Activated CD4-positive, CD25-positive, alpha-beta regulatory T cell treated with anti-CD3 and anti-CD28 coated beads, Interleukin-2, amount 50 U/mL, for 24 hours (primary cell): Measurements from ENCODE around the gene TIAM2.
"Not testable (repeated sequence)": the region's sequence is repeated elsewhere in the genome, so short reads cannot be mapped to it uniquely, and the experiment has no call there.

ENCODE experiments used
- ATAC-seq, 2 donors: fragments of 150-1000 bp; cut with Tn5 transposase; one replicate each; pipeline ENCODE4 v1.10.0; 2021; ENCODE audit warnings: mild to moderate bottlenecking in 1 of 2, moderate library complexity in 1 of 2

Gene TIAM2

GRCh38 chr6:155207223-155207622 lies 212.1 kb downstream of the TIAM2 start:
- no peak for ATAC-seq

GRCh38 chr6:155212106-155212505 lies 217.0 kb downstream of the TIAM2 start:
- ATAC-seq: no peak

DNA sequence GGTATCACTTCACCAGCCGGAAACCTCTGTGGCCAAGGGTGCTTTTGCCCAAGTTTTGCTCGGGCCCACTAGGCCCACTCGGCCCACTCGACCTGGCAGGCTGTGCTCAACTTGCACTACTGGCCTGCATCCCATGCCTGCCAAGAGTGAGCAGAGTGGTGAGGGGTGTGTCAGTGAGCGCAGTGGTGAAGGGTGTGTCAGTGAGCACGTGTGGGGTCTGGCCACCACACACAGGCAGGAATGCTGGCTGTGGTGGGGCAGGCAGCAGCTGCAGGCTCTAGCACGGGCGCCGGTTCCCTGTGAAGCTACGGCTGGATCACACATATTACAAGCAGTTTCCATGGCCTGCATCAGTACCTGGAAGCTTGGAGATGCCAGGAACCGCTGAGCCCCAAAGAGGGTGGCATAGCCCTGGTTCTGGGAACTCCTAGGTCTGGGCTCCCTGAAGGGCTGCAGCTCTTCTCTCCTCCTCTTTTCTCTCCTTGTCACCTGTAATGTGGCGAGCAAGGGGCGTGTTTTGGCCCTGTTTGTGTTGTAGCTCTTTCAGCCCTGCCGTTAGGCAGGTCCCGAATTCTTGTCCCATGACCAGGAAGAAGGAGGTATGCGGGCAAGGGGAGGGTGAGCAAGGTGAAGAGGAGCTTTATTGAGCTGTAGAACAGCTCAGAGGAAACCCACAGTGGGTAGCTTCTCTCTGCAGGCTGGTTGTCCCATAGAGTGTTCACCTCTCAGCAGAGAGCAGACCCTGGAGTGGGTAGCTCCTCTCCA lies 217.7 kb downstream of the TIAM2 start:
- ATAC-seq: no peak

DNA sequence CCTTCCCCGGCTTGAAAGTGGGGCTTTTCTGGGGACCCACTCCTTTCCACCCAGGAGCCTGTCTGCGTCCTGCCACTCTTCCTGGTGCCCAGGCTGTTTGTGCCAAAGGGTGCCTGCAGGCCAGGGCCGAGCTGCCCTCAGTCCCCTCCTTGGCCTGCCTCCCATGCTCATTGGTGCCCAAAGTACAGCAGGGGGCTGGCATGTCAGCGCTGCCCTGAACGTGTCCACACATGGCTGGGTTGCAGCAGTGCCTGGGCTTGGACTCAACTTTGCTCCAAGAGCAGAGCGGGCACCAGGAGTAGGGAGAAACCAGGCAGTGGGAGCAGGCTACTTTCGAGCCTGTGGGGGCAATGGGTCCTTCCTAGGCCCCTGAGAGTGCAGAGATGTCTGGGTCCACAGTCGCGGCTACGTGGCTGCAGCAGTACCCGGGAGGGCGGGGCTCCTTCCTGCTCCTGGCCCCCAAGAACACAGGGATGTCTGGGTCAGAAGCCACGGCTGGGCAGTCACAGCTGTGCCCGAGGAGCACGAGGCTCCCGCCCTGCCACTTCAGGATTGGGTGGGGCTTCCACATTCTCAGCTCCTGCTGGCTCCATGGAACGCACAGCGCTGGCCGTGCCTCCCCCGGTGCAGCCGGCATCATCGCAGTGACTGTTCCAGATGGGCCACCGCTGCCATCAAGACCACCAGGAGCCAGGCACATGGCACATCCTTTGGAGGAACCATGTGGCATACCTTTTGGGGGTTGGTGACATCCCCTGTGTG lies 218.7 kb downstream of the TIAM2 start:
- peak in 1 of 2 donors; percentile 21 for ATAC-seq

DNA sequence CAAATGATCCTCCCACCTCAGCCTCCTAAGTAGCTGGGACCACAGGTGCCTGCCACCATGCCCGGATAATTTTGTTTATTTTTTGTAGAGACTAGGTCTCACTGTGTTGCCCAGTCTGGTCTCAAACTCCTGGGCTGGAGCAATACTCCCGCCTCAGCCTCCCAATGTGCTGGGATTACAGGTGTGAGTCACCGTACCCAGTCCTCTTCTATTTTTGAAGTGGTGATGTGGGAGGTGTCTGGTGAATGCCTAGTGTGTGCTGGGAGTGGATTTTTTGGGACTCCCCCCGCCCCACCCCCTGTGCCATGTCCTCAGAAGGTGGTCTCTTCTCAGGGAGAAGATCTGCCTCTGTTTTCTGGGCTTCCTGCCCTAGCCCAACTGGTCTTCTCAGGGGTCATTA lies 220.8 kb downstream of the TIAM2 start:
- no peak for ATAC-seq

- no peak for ATAC-seq
These were observed 221.4 kb downstream of the TIAM2 start for GRCh38 chr6:155216312-155217046.

DNA sequence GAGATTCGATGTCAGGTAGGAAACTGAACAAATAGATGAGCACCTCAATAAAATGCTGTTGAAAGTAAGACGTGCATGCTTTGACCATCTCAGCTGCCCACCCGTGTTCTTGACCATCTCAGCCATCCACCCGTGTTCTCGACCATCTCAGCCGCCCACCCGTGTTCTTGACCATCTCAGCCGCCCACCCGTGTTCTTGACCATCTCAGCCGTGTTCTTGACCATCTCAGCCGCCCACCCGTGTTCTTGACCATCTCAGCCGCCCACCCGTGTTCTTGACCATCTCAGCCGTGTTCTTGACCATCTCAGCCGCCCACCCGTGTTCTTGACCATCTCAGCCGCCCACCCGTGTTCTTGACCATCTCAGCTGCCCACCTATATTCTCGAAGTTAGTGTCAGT lies 223.6 kb downstream of the TIAM2 start:
- not testable (repeated sequence) for ATAC-seq

DNA sequence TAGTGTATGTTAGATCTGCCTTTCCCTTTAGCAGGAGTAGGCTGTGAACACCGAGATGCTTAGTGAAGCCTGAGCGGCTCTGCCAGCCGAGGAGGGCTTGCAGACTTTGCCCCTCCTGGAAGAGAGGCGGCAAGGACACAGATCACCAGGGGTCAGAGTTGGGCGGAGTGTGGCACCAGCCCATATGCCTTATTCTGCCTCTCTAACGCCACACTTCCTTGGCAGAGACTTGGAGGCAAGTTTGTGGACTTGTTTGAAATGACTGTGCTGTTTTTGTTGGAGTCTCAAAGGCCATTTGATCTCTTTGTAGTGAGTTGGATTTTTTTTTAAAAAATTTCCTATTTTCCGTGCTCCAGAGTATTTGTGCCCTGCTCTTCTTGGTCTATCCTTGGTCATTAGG lies 224.2 kb downstream of the TIAM2 start:
- ATAC-seq: no peak

DNA sequence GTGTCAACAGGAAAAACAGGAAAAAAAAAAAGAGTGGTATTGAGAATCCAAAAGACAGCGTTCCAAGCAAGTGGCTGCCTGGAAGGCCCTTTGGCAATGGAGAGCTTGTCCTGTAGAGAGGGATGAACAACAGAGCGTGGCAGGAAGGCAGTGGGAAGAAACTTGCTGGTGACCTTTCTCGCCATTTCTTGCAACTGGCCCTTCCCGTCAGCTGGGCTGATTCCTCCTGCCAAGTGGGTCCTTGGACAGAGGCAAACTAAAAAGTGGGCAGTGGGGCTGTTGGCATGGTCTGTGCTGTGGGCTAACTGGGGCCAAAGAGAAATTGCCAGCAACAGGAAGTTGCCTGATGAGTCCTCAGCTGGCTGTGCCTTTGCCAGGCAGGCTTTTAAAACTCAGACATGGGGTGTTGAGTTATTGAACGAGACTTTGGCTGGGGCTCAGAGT lies 224.8 kb downstream of the TIAM2 start:
- no peak for ATAC-seq

DNA sequence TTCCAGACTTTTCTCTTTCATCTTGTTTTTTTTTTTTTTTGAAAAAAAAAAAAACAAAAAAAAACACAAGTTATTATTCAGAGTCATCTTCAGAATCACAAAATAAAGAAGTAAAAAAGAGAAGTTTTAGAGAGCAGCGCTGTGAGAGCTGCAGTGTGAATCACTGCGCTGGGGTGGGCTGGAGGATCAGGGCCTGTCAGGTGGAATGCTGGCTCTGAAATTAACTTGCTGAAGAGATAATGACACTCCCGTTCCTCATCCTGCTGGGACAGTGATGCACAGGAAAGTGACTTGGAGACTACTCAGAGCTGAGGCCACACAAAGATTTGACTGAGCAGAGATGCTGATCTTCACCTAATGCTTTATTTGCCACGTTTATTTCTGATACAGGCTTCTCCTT lies 226.0 kb downstream of the TIAM2 start:
- ATAC-seq: no peak

DNA sequence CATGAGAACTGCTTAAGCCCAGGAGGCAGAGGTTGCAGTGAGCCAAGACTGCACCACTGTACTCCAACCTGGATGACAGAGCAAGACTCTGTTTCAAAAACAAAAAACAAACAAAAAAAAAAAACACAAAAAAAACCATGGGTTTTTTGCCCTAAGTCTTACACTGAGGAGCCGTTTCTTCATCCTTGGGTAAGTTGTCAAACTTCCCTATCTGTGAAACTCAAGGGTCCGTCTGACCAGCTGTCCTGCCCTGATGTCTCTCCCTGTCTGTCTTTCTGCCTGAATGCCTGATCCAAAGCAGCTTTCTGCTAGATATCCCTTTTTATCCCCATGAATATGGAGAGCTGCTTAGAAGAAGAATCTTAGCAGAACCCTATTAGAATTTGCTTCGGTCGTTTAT lies 227.4 kb downstream of the TIAM2 start:
- ATAC-seq: no peak

GRCh38 chr6:155223646-155224451 lies 228.7 kb downstream of the TIAM2 start:
- peak; percentile 92 to 93 for ATAC-seq

GRCh38 chr6:155224618-155225017 lies 229.5 kb downstream of the TIAM2 start:
- no peak for ATAC-seq

GRCh38 chr6:155227046-155227445 lies 231.9 kb downstream of the TIAM2 start:
- no peak for ATAC-seq

GRCh38 chr6:155228546-155229166 lies 233.5 kb downstream of the TIAM2 start:
- no peak for ATAC-seq

GRCh38 chr6:155230975-155231374 lies 235.9 kb downstream of the TIAM2 start:
- not testable (repeated sequence) for ATAC-seq

GRCh38 chr6:155232848-155233247 lies 237.7 kb downstream of the TIAM2 start:
- no peak for ATAC-seq

DNA sequence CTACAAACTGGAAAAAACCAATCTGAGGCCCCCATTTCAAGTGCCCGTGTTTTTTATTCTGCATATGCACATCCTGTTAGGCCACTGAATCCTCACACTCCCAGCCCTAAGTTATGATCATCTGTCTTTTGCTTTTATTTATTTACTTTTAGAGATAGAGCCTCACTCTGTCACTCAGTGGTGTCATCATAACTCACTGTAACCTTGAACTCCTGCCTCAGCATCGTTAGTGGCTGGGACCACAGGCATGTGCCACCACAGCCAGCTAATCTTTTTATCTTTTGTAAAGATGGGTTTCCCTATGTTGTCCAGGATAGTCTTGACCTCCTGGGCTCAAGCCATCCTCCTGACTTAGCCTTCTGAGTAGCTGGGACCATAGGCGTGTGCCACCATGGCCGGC lies 239.1 kb downstream of the TIAM2 start:
- ATAC-seq: no peak

DNA sequence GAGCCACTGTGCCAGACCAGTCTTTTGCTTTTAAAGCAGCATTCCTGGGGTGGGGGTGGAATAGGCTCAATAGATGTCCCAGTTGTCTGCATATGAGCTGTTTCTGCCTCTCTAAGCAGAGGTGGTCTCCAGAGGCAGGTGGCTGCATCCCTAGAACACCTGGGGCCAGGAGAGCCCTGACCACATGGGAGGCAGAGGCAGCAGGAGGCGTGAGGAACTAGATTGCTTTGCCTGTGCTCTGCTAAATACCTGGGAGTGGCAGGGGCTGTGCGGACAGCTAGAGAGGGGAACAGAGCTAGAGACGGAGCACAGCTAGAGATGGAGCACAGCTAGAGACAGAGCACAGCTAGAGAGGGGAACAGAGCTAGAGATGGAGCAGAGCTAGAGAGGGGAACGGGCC lies 239.6 kb downstream of the TIAM2 start:
- ATAC-seq: no peak

DNA sequence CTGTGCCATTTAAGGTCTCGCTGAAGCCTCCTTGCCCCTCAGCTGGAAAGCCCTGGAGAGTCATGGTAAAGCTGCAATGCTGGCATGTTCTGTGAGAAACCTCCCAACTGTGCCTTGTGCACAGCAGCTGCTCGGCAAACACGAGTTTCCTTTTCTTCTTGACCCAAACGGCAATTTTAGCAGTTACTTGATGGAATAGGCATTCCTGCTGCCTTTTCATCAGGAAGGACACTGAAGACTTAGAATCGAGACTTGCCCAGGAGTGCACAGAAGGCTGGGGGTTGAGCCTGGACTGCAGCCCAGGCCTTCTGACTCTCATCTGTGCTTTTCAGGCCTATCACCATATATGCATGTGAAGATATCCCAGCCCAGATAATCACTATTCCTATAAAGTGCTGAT lies 240.0 kb downstream of the TIAM2 start:
- ATAC-seq: no peak

DNA sequence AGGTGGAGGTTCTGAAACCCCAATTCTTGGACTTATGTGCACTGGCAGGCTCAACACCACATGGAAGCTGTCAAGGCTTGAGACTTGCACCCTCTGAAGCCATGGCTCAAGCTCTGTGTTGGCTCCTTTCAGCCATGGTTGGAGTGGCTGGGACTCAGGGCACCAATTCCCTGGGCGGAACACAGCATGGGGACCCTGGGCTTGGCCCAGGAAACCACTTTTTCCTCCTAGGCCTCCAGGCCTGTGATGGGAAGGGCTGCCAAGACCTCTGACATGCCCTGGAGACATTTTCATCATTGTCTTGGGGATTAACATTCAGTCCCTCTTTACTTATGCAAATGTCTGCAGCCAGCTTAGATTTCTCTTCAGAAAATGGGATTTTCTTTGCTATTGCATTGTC lies 242.5 kb downstream of the TIAM2 start:
- ATAC-seq: no peak
